ENCODE results near the gene EEF1AKMT4.

EEF1AKMT4 gene

GRCh38 chr3:184230081-184230602 lies 19.3 kb upstream of the EEF1AKMT4 start:
- H3K4me1 ChIP-seq (ENCODE audit: insufficient read depth, low read length) = peaks cover 10% of the 10 kb centered on the region
- H3K27me3 ChIP-seq (ENCODE audit: insufficient read depth, low read length) = peaks cover 82% of the 10 kb centered on the region

GRCh38 chr3:184230603-184231528 lies 18.6 kb upstream of the EEF1AKMT4 start:
- Histone ChIP-seq H3K4me3 (ENCODE audit: low read length) (no peak overlapping the region), H3K36me3 (ENCODE audit: insufficient read depth, low read length) (no peaks in the 10 kb centered on the region), H2AFZ (ENCODE audit: low read depth, low read length) (peak overlapping the region; percentile 82), H3K4me1 (ENCODE audit: insufficient read depth, low read length) (peaks cover 10% of the 10 kb centered on the region), H3K9me3 (ENCODE audit: low read length) (peaks cover 2% of the 10 kb centered on the region), H3K27me3 (ENCODE audit: insufficient read depth, low read length) (peaks cover 89% of the 10 kb centered on the region)

More at GRCh38 chr3:184230081-184230602, 19.3 kb upstream of the EEF1AKMT4 start:
- no peak overlapping the region for H3K4me3 ChIP-seq (ENCODE audit: low read length)
- H3K36me3 ChIP-seq (ENCODE audit: insufficient read depth, low read length) = no peaks in the 10 kb centered on the region
- H2AFZ ChIP-seq (ENCODE audit: low read depth, low read length) = peak overlapping the region; percentile 82
- peaks cover 2% of the 10 kb centered on the region for H3K9me3 ChIP-seq (ENCODE audit: low read length)

- H3K4me3 ChIP-seq (ENCODE audit: low read length) = no peak overlapping the region
These were observed 17.8 kb upstream of the EEF1AKMT4 start for GRCh38 chr3:184231671-184232070.

GRCh38 chr3:184233127-184233843 lies 16.2 kb upstream of the EEF1AKMT4 start:
- H3K4me3 ChIP-seq (ENCODE audit: low read length) = no peak overlapping the region
- H3K27me3 ChIP-seq (ENCODE audit: insufficient read depth, low read length) = peaks cover 92% of the 10 kb centered on the region
- no peaks in the 10 kb centered on the region for H3K9me3 ChIP-seq (ENCODE audit: low read length)
- peaks cover 10% of the 10 kb centered on the region for H3K4me1 ChIP-seq (ENCODE audit: insufficient read depth, low read length)
- no peaks in the 10 kb centered on the region for H3K36me3 ChIP-seq (ENCODE audit: insufficient read depth, low read length)
- no peak overlapping the region for H2AFZ ChIP-seq (ENCODE audit: low read depth, low read length)

More at GRCh38 chr3:184231671-184232070, 17.8 kb upstream of the EEF1AKMT4 start:
- Histone ChIP-seq H3K9me3 (ENCODE audit: low read length) (peaks cover 2% of the 10 kb centered on the region), H3K4me1 (ENCODE audit: insufficient read depth, low read length) (peaks cover 10% of the 10 kb centered on the region), H3K36me3 (ENCODE audit: insufficient read depth, low read length) (no peaks in the 10 kb centered on the region), H3K27me3 (ENCODE audit: insufficient read depth, low read length) (peaks cover 93% of the 10 kb centered on the region), H2AFZ (ENCODE audit: low read depth, low read length) (no peak overlapping the region)

DNA sequence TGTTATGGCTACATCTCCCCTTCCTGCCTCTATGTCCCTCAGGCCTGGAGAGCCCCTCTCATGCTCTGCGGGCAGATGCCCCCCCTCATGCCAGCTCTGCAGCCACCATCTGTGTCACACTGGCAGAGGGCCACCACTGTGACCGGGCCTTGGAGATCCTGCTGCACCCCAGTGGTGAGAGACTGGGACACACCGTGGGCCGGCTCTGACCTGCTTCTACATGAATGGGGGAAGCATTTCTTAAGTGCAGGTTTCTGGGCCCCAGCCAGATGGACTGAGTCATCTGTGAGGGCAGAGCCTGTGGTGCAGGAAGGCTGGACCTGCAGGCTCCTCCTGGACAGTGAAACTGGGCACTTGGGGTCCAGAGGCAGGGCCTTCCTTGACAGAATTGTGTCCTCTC lies 15.2 kb upstream of the EEF1AKMT4 start:
- Histone ChIP-seq H3K4me1 (ENCODE audit: insufficient read depth, low read length) (peaks cover 10% of the 10 kb centered on the region), H2AFZ (ENCODE audit: low read depth, low read length) (no peak overlapping the region), H3K36me3 (ENCODE audit: insufficient read depth, low read length) (no peaks in the 10 kb centered on the region), H3K27me3 (ENCODE audit: insufficient read depth, low read length) (peaks cover 83% of the 10 kb centered on the region), H3K4me3 (ENCODE audit: low read length) (no peak overlapping the region), H3K9me3 (ENCODE audit: low read length) (no peaks in the 10 kb centered on the region)

DNA sequence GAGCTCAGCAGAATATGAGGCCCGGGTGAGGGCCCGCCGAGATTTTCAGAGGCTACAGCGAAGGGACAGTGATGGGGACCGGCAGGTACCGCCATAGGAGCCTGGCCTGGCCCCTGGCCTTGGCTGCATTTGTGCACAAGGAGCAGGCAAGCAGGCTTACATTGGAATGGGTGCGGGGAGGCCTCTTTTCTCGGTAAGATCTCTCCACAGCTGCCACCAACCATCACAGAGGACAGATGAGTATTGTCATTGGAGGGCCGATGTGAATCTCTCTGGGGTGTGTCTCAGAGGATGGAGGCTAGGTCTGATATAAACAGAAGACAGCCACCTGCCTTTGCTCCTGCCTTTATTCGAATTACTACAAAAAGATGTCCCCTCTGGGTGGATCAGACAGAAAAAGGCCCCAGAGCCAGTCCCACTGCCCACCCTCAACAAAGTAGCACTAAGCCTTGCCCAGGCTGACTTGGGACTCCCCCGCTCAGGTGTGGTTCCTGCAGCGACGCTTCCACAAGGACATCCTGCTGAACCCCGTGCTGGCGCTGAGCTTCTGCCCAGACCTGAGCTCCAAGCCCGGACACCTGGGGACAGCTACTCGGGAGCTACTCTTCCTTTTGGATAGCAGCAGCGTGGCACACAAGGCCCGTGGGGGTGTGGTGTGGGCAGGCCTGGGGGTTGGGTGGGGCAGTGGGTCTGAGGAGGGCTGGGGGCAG lies 14.6 kb upstream of the EEF1AKMT4 start:
- H3K4me1 ChIP-seq (ENCODE audit: insufficient read depth, low read length) = peaks cover 6% of the 10 kb centered on the region
- H3K4me3 ChIP-seq (ENCODE audit: low read length) = no peak overlapping the region
- H3K27me3 ChIP-seq (ENCODE audit: insufficient read depth, low read length) = peaks cover 78% of the 10 kb centered on the region
- H2AFZ ChIP-seq (ENCODE audit: low read depth, low read length) = no peak overlapping the region
- no peaks in the 10 kb centered on the region for H3K9me3 ChIP-seq (ENCODE audit: low read length)
- no peaks in the 10 kb centered on the region for H3K36me3 ChIP-seq (ENCODE audit: insufficient read depth, low read length)

DNA sequence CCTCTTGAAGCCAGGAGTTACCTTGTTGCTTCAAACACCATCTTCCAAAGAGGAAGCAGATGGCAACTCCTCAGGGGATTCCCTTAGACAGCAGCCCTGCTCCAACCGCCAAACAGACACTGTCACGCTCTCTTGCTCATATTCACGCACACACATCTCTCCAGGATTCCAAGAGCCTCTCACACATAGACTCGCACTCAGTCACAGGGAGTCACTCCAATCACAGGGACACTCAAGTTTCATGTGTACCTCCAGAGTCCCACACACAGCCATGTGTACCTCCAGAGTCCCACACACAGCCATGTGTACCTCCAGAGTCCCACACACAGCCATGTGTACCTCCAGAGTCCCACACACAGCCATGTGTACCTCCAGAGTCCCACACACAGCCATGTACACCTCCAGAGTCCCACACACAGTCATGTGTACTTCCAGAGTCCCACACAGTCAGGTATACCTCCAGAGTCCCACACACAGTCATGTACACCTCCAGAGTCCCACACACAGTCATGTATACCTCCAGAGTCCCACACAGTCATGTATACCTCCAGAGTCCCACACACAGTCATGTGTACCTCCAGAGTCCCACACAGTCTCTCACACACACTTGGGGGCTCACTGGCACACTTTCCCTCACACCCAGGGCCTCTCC lies 14.0 kb upstream of the EEF1AKMT4 start:
- Histone ChIP-seq H3K27me3 (ENCODE audit: insufficient read depth, low read length) (peaks cover 71% of the 10 kb centered on the region), H3K36me3 (ENCODE audit: insufficient read depth, low read length) (no peaks in the 10 kb centered on the region), H2AFZ (ENCODE audit: low read depth, low read length) (no peak overlapping the region), H3K4me3 (ENCODE audit: low read length) (no peak overlapping the region), H3K4me1 (ENCODE audit: insufficient read depth, low read length) (peaks cover under 1% of the 10 kb centered on the region), H3K9me3 (ENCODE audit: low read length) (no peaks in the 10 kb centered on the region)

DNA sequence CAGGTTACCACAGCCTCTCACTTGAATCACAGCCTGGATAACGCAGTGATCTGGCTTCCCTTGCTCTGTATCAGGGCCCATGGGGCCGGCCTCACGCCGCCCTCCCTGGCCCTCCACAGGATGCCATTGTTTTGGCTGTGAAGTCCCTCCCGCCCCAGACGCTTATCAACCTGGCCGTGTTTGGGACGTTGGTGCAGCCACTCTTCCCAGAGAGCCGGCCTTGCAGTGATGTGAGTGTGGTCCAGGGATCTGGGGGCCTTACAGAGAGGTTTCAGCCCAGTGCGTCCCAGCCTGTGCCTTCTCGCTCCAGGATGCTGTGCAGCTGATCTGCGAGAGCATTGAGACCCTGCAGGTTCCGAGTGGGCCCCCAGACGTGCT lies 13.4 kb upstream of the EEF1AKMT4 start:
- Histone ChIP-seq H3K9me3 (ENCODE audit: low read length) (no peaks in the 10 kb centered on the region), H2AFZ (ENCODE audit: low read depth, low read length) (no peak overlapping the region), H3K36me3 (ENCODE audit: insufficient read depth, low read length) (no peaks in the 10 kb centered on the region), H3K4me3 (ENCODE audit: low read length) (no peak overlapping the region), H3K27me3 (ENCODE audit: insufficient read depth, low read length) (peaks cover 66% of the 10 kb centered on the region), H3K4me1 (ENCODE audit: insufficient read depth, low read length) (no peaks in the 10 kb centered on the region)

DNA sequence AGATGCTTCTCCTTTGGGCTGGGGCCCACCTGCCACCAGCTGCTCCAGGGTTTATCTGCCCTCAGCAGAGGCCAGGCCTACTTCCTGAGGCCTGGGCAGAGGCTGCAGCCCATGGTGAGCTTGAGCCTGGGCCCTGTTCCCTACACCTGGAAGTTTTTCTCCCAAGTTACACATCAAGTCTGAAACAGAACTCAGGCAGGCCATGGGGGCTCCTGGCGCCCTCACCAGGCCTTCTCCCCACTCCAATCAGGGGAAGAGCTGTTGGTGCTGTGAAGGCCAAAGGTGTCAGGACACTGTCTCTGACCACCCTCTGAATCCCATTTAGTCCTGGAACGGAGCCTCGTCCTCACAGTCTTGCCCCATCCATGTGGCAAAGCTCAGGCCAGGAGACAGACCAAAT lies 12.8 kb upstream of the EEF1AKMT4 start:
- H3K36me3 ChIP-seq (ENCODE audit: insufficient read depth, low read length) = no peaks in the 10 kb centered on the region
- H3K4me1 ChIP-seq (ENCODE audit: insufficient read depth, low read length) = no peaks in the 10 kb centered on the region
- no peak overlapping the region for H2AFZ ChIP-seq (ENCODE audit: low read depth, low read length)
- H3K27me3 ChIP-seq (ENCODE audit: insufficient read depth, low read length) = peaks cover 60% of the 10 kb centered on the region
- no peak overlapping the region for H3K4me3 ChIP-seq (ENCODE audit: low read length)
- no peaks in the 10 kb centered on the region for H3K9me3 ChIP-seq (ENCODE audit: low read length)

DNA sequence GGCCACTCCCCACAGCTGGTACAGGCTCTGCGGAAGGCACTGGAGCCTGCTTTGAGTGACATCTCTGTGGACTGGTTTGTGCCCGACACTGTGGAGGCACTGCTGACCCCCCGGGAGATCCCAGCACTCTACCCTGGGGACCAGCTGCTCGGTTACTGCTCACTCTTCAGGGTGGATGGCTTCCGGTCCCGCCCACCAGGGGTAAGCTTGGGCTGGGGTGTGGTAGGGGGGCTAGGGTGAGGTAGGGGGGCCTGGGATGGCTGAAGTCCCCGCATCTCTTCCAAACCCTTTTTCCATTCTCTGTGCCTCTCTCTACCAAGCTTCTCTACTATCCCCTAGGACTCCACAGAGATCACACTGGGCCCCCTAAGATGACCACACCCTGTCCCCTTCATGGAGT lies 12.3 kb upstream of the EEF1AKMT4 start:
- H3K36me3 ChIP-seq (ENCODE audit: insufficient read depth, low read length) = peaks cover 5% of the 10 kb centered on the region
- no peaks in the 10 kb centered on the region for H3K9me3 ChIP-seq (ENCODE audit: low read length)
- H3K4me1 ChIP-seq (ENCODE audit: insufficient read depth, low read length) = no peaks in the 10 kb centered on the region
- H3K4me3 ChIP-seq (ENCODE audit: low read length) = no peak overlapping the region
- H3K27me3 ChIP-seq (ENCODE audit: insufficient read depth, low read length) = peaks cover 54% of the 10 kb centered on the region
- H2AFZ ChIP-seq (ENCODE audit: low read depth, low read length) = no peak overlapping the region

DNA sequence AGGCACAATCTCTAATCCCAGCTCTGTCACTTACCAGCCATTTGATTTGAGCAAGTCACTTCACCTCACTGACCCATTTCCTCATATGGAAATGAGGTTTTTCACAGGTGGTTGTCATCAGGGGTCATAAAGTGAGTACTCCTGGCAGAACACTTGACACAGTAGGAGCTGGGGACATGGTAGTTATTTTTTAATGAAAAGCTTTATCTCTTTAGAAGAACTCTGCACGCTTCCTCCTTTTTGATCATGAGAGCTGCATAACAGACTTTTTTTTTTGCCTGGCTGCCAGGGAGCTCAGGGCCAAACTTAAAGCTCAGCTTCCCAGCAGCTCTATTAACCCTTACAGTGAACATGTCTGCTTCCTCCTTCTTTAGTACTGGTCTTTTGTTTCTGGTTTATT lies 11.7 kb upstream of the EEF1AKMT4 start:
- Histone ChIP-seq H3K27me3 (ENCODE audit: insufficient read depth, low read length) (peaks cover 48% of the 10 kb centered on the region), H3K9me3 (ENCODE audit: low read length) (no peaks in the 10 kb centered on the region), H3K4me1 (ENCODE audit: insufficient read depth, low read length) (no peaks in the 10 kb centered on the region), H2AFZ (ENCODE audit: low read depth, low read length) (no peak overlapping the region), H3K36me3 (ENCODE audit: insufficient read depth, low read length) (peaks cover 11% of the 10 kb centered on the region), H3K4me3 (ENCODE audit: low read length) (no peak overlapping the region)

DNA sequence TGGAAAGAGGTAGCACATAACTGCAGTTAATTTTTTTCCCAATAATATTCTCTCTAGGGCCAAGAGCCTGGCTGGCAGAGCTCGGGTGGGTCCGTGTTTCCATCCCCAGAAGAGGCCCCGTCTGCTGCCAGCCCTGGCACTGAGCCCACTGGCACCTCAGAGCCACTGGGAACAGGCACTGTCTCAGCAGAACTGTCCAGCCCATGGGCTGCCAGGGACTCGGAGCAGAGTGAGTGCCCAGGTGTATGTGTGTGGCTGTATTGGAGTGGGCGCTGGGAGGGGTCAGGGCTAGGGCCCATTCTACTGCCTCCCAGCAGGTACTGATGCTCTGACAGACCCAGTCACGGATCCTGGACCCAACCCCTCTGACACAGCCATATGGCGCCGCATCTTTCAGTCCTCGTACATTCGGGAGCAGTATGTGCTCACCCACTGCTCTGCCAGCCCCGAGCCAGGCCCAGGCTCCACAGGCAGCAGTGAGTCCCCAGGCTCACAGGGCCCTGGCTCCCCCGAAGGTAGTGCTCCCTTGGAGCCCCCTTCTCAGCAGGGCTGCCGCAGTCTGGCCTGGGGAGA lies 11.1 kb upstream of the EEF1AKMT4 start:
- Histone ChIP-seq H3K27me3 (ENCODE audit: insufficient read depth, low read length) (peaks cover 43% of the 10 kb centered on the region), H3K36me3 (ENCODE audit: insufficient read depth, low read length) (peaks cover 16% of the 10 kb centered on the region), H2AFZ (ENCODE audit: low read depth, low read length) (no peak overlapping the region), H3K4me3 (ENCODE audit: low read length) (no peak overlapping the region), H3K4me1 (ENCODE audit: insufficient read depth, low read length) (no peaks in the 10 kb centered on the region), H3K9me3 (ENCODE audit: low read length) (no peaks in the 10 kb centered on the region)
